ENCODE results near the gene PLEK. TPM values are rescaled to one million over a fixed set of nuclear protein-coding genes. Genes with fewer than 3 reads are reported as not detected.

PLEK gene
- total and polyA plus RNA-seq, 11 donors: 1.3 to 90.0 (median 3.1) TPM

DNA sequence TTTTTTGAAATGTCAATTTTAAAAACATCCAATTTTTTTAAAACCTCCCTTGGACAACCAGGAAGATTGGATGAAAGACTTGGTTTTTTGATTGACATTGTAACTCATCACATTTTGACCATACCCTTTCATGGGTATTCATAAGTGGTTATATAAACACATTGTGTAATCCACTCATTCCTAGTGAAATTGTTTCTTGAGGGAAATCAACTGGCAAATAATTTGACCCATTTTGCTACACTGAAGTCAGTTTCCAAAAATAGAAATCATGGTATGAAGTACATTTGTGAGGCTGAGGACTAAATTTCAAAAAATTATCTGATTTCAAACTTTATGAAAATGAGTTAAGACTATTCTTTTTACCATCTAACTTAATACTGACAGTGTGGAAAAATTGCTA is 70.5 kb downstream of the PLEK start:
- intact Hi-C loops (cut with DNase I): loop anchor here in 2 of 10 donors (5.0 to 10.0 kb wide), 2 partner anchors 141 to 313 kb away; no protein-coding TSS in a partner anchor
- no peak for DNase-seq
- Histone ChIP-seq H3K4me1 (peaks cover 0 to 27% (median 16%) of the 10 kb centered on the region in 12 donors), H3K4me3 (no peak overlapping the region), H3K27ac (peak overlapping the region in 9 of 12 donors; percentile 18 to 78 (median 53)), H3K27me3 (no peaks in the 10 kb centered on the region), H3K36me3 (no peaks in the 10 kb centered on the region), H3K9me3 (no peaks in the 10 kb centered on the region)
- TF ChIP-seq POLR2A (IDR thresholded peaks at IDR 0.05): no peak
- TF ChIP-seq, protein P1, sequence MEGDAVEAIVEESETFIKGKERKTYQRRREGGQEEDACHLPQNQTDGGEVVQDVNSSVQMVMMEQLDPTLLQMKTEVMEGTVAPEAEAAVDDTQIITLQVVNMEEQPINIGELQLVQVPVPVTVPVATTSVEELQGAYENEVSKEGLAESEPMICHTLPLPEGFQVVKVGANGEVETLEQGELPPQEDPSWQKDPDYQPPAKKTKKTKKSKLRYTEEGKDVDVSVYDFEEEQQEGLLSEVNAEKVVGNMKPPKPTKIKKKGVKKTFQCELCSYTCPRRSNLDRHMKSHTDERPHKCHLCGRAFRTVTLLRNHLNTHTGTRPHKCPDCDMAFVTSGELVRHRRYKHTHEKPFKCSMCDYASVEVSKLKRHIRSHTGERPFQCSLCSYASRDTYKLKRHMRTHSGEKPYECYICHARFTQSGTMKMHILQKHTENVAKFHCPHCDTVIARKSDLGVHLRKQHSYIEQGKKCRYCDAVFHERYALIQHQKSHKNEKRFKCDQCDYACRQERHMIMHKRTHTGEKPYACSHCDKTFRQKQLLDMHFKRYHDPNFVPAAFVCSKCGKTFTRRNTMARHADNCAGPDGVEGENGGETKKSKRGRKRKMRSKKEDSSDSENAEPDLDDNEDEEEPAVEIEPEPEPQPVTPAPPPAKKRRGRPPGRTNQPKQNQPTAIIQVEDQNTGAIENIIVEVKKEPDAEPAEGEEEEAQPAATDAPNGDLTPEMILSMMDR (IDR thresholded peaks at IDR 0.05): no peak
- peak in 1 of 4 donors; percentile 35 for ATAC-seq

DNA sequence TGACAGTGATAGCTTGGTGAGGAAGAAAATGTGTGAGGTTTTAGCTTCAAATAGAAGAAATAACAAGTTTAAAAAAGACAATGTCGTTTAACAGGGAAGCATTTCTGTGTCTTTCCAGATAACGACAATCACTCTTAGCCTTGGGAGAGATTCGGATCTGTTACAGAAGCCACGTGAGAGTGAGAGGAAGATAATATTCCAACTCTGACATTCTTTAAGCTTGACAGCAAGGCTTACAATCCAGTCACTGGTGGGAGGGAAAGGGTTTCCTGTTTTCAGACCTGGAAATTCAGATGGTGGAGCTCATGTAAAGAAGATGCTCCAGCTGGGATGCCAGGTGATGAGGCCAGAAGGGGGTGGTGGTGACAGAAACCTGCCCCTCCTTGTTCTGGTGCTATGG is 71.2 kb downstream of the PLEK start:
- no peak overlapping the region for H3K4me3 ChIP-seq
- ATAC-seq (no peak), DNase-seq (no peak)
- WGBS, 4 donors: 9 to 13% (median 11%) methylated on average over 4 of the region's 4 CpGs
- H3K36me3 ChIP-seq: no peaks in the 10 kb centered on the region
- no peak for TF ChIP-seq POLR2A (IDR thresholded peaks at IDR 0.05)
- TF ChIP-seq, protein P1 (IDR thresholded peaks at IDR 0.05): no peak
- H3K9me3 ChIP-seq: no peaks in the 10 kb centered on the region
- no peaks in the 10 kb centered on the region for H3K27me3 ChIP-seq
- intact Hi-C loops (cut with DNase I): loop anchor here in 2 of 10 donors (5.0 to 10.0 kb wide), 2 partner anchors 141 to 314 kb away; no protein-coding TSS in a partner anchor
- peaks cover 0 to 33% (median 18%) of the 10 kb centered on the region in 12 donors for H3K4me1 ChIP-seq
- peak overlapping the region in 9 of 12 donors; percentile 18 to 78 (median 53) for H3K27ac ChIP-seq

DNA sequence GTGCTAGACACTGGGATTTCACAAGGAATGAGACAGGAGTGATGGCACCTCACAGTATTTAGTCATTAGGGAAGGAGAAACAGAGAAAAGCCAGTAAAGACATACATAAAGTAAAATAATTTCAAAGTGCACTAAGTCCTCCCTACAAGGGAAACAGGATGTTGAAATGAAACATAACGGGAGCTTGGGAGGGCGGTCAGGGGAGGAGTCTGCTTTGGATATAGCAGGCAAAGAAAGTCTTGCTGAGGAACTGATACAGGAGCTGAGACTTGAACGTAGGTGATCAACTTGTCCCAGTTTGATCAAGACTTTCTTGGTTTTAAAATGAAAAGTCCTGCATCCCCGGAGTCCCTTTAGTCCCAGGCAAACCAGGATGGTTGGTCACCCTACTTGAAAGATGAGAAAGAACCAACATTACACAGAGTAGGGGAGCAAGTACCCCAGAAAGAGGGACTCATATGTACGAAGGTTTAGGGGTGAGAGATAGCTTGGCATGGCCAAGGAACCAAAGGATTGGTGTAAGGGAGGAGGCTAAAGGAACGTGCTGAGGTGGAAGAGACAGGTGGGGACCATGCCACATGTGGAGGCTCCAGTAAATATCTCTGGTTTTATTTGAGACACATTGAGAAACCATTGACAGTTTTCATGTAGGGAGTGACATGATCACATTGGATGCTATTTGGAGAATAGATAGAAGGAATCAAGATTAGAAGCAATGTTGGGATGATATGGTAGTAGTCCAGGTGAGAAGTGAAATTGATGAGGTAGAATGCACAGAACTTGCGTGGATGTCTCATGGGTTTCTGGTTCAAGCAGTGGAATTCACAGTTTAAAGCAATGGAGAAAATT is 73.6 kb downstream of the PLEK start:
- no peak for ATAC-seq
- Histone ChIP-seq H3K27me3 (no peaks in the 10 kb centered on the region), H3K9me3 (no peaks in the 10 kb centered on the region), H3K4me3 (no peak overlapping the region), H3K27ac (no peak overlapping the region), H3K36me3 (no peaks in the 10 kb centered on the region), H3K4me1 (peaks cover 0 to 36% (median 21%) of the 10 kb centered on the region in 12 donors)
- intact Hi-C loops (cut with DNase I): loop anchor here in 2 of 10 donors (5.0 to 10.0 kb wide), 2 partner anchors 144 to 316 kb away; no protein-coding TSS in a partner anchor
- WGBS, 4 donors: 64 to 71% (median 67%) methylated on average over 7 of the region's 7 CpGs
- TF ChIP-seq, protein P1 (IDR thresholded peaks at IDR 0.05): no peak
- TF ChIP-seq POLR2A (IDR thresholded peaks at IDR 0.05): no peak
- DNase-seq: no peak

Data from heart left ventricle (tissue), 16 donors.